GM12865 (cell line): ENCODE data around the gene TARS3.
A peak's percentile ranks its signal among the peaks of the same experiment; 100 is the strongest.
"Not testable (repeated sequence)": the region's sequence is repeated elsewhere in the genome, so short reads cannot be mapped to it uniquely, and the experiment has no call there.

Experiments
- DNase-seq: peaks from one replicate; pipeline ENCODE4 v3.0.0; 2010; ENCODE audit warnings: low read depth
- H3K4me3 ChIP-seq: 2 replicates; pipeline ENCODE4 v1.5.1; 2011; ENCODE audit warnings: mild to moderate bottlenecking, low read depth, low read length, control low read depth
- TF ChIP-seq, protein P1 (sequence below): IDR thresholded peaks from 2 replicates; pipeline ENCODE4 v1.5.1; 2011; ENCODE audit warnings: low read length, control low read depth, low read depth, inconsistent platforms; ENCODE audit not compliant: insufficient read depth; ENCODE audit errors: missing control alignments

Gene TARS3

DNA sequence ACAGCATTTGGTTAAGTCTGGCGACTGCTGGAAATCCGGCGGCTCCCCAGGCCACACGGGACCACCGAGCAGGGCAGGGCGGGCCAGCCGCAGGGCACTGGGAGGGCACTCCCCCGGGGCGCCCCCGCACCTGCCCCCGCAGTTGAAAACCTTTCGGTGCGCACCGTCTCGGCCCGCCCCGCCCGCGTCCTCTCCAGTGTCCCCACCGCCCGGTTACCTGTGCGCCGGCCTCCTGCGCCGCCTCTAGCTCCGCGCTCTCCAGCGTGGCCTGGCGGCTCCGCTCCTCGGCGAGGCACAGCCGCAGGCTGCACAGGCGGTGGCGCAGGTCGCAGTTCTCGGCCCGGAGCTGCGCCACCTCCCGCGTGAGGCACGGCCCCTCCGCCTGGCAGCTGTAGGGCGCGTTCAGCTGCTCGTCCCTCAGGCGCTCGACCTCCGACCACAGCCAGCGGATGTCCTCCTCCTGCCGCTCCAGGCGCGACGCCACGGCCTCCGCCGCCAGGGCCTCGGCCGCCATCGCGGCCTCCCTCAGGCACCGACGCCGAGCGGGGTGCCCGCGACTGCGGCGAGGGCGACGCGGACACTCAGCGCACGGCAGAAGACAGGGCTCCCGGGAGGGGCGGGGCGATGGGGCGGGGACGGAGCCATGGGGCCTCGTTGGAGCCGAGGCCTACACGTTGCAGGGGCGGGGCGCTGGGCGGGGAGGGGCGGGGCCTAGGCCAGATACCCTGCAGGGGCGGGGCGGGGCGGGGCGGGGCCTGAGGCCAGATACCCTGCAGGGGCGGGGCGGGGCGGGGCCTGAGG, at the start of gene TARS3:
Gene TARS3, minus strand, starts transcription at position 600 of the 801 bp plus-strand sequence. Its CDS starts 86 bp downstream, at position 514.
- peak within 1 kb of the TSS; percentile 79 for H3K4me3 ChIP-seq
- peak; percentile 95 for DNase-seq
- TF ChIP-seq, protein P1, sequence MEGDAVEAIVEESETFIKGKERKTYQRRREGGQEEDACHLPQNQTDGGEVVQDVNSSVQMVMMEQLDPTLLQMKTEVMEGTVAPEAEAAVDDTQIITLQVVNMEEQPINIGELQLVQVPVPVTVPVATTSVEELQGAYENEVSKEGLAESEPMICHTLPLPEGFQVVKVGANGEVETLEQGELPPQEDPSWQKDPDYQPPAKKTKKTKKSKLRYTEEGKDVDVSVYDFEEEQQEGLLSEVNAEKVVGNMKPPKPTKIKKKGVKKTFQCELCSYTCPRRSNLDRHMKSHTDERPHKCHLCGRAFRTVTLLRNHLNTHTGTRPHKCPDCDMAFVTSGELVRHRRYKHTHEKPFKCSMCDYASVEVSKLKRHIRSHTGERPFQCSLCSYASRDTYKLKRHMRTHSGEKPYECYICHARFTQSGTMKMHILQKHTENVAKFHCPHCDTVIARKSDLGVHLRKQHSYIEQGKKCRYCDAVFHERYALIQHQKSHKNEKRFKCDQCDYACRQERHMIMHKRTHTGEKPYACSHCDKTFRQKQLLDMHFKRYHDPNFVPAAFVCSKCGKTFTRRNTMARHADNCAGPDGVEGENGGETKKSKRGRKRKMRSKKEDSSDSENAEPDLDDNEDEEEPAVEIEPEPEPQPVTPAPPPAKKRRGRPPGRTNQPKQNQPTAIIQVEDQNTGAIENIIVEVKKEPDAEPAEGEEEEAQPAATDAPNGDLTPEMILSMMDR = peak; percentile 16

DNA sequence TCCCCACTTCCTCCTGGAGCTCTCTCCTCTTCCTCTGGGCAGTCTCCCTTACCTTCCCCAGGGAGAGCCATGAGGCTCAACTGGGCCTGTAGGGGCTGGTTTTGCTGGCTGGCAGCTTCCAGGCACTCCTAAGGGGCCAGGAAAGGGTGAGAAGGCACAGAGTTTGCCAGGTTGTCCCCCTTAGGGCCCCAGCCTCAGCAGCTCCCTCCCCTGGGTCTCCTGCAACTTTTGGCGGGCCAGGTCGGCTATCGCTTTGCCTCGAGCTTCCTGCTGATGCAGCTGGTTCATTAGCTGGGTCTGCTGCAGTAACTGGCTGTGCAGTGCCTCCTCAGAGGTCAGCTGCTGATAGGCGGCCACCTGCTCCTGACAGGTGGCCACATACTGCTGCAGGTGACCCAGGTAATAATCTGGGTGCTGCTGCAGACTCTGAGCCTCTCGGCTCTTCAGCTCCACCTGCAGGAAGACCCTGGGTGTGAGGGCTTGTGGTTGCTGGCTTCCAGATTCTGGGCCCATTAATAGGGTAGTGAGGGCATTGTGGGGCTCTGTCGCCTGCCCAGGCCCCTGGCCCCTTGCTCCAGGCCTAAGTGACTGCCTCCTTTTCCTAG, 49.3 kb upstream of the TARS3 start:
- peak; percentile 12 for DNase-seq
- TF ChIP-seq, protein P1 = peak; percentile 38
- no peak overlapping the region for H3K4me3 ChIP-seq

DNA sequence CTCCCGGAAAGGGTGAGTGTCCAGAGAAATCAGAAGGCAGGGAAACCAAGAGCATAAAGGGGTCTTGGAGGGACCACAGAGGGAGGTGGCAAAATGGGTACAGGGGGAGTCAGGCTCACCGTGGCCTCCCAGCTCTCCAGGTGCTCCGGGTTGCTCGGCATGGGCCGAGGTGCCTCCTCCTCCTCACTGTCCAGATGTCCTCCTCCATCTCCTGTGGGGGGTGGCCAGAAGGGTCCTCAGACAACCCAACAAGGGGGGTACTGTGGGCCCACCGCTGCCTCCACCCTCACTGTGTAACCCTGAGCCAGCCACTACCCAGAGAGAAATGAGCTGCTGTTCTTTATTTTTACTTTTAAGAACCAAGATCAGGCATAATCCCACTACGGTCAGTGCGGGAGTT, 48.6 kb upstream of the TARS3 start:
- TF ChIP-seq, protein P1 = no peak
- DNase-seq = no peak
- H3K4me3 ChIP-seq = no peak overlapping the region

DNA sequence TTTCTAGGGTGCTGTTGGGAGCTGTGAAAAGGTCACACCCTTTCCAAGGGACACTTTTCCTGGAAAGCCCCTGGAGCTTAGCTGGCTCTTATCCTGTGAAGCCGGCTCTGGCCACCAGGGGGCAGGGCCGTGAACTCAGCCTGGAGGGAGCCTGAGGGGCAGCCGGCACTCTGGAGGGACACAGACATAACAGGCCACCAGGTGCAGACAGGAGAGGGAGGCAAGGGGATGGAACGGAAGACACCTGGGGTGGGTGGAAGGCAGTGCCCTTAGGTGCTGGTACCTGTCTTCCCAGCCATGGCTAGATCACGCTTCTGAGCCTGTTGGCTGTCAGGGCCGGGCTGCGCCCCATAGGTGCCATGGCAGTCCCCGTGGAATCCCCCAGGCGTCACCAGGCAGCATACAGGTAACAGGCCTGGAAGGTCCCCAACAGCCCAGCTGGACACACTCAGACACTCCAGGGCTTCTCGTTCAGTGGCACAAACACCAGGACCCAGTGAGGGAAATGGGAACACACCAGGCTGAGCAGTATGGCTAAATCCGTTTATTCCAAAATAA, 42.9 kb upstream of the TARS3 start:
- DNase-seq = peak; percentile 43
- H3K4me3 ChIP-seq = not testable (repeated sequence)

DNA sequence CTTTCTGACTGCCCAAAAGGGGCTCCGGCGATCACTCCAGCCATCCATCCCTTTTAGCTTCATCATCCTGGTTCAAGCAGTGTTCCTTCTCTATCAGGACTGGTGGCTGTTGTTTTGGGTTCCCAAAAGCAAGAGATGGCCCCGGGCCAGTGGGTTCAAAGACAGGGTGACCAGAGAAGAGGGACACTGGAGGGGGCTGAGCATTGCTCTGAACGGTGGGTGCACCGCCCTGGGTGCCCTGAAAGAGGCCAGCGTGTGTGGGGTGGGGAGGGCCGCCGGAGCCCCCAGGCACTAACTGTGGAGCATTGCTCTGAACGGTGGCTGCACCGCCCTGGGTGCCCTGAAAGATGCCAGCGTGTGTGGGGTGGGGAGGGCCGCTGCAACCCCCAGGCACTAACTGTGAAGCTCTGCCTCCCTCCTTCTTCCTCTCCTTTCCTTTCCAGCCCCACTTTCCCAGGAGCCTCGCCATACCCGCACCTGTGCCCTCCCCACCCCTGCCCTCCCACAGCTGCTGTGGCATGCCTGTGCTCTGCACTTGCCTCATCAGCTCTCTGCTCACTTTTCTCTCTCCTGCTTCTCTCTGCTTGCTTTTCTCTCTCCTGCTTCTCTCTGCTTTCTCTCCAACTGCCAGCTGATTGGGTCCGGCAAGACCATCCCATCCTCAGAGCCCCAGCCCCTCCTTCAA, 41.6 kb upstream of the TARS3 start:
- TF ChIP-seq, protein P1 = no peak
- DNase-seq = no peak
- no peak overlapping the region for H3K4me3 ChIP-seq

DNA sequence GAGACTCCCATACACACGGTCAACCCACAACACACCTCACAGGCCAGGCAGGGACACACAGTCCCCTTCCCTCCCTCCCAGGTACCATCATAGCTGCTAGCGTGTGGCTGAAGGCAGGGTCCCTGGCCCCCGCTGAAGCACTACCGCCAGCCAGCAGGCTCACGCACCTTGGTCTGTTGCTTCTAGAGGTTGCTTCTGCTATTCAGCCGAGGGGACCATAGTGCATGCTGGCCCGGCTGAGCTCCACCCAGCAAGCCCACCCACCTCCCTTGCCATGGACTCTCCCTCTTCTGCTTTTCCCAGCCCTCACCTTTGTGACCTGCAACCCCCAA, 41.0 kb upstream of the TARS3 start:
- not testable (repeated sequence) for H3K4me3 ChIP-seq, DNase-seq

DNA sequence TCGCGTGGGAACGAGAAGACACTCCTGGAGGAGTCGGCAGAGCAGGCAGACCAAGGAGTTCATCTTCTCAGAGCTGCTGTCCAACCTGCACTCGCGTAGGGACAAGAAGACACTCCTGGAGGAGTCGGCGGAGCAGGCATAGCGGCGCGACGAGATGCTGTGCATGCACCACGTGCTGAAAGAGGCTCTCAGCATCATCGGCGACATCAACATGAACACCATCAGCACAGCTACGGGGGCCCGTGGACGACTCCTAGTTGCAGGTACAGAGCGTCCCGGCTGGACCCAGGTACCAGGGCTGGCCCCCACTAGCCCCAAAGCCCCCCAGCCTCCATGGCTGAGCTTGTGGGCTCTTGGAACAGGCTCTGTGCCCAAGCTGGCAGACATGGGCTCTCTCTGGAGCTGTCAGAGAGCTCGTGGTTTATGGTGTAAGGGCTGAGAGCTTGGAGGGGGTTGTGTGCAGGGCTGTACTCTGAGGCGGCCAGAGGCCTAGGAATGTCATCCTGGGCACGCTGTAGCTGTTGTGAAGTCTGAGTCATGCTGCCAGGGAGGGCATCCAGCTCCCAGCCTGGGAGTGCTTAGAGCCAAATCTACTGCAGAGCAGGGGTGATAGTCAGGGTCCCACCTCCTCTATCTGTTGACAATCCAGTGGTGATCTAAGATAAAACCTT, 40.5 kb upstream of the TARS3 start:
- DNase-seq, H3K4me3 ChIP-seq: not testable (repeated sequence)

DNA sequence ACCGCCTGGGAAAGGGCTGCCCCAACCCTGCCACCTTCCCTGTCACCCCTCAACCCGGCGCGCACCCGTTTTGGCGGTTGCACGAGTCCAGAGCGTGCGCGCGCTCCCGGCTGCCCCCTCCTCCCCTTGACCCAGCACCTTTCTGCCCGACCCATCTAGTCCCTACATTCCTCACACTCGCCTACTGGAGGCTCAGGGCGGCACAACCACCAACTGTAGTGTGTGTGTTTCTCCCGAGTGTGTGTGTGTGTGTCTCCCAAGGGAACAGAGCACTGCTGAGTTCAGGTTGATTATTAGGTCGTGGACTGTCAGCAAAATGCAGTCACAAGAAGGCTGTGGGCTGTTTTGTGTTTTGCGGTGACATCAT, 22.4 kb upstream of the TARS3 start:
- not testable (repeated sequence) for H3K4me3 ChIP-seq, DNase-seq

DNA sequence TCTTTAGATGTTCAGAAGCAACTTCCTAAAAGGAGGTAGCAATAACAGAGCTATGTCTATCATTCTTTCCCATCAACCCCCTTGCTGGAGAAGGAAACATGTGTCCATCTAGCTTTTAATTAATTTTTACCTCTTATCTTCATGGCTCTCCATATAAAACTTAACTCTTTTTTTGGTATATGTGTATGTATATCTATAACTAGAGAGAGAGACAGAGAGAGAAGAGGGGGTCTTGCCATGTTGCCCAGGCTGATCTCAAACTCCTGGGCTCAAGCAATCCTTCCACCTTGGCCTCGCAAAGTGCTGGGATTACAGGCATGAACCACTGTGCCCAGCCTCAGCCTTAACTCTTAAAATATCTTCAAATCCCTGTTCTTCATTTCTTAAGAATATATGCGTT, 10.6 kb upstream of the TARS3 start:
- not testable (repeated sequence) for DNase-seq, H3K4me3 ChIP-seq
